Thyroid gland (tissue), 4 donors: ENCODE results near the gene F10. TPM values are rescaled to one million over a fixed set of nuclear protein-coding genes. Genes with fewer than 3 reads are reported as not detected.

Source experiments
- DNase-seq, 2 donors: peaks; one replicate each; pipeline ENCODE4 v3.0.0-alpha.2; 2019
- H3K27ac ChIP-seq, 3 donors: fragments of 200-600 bp; sonication (generic); 1 replicate in 2 of 3; 2 replicates in 1 of 3; pipeline ENCODE4 v1.5.1; 2016 to 2019; ENCODE audit warnings: mild to moderate bottlenecking in 1 of 3, moderate library complexity in 1 of 3
- H3K27me3 ChIP-seq: fragments of 200-600 bp; sonication (generic); one replicate; pipeline ENCODE4 v1.5.1; 2019
- H3K36me3 ChIP-seq, 2 donors: fragments of 200-600 bp; sonication (generic); one replicate each; pipeline ENCODE4 v1.5.1; 2016 to 2019
- H3K4me1 ChIP-seq, 2 donors: fragments of 200-600 bp; sonication (generic); one replicate each; pipeline ENCODE4 v1.5.1; 2017 to 2019
- H3K4me3 ChIP-seq, 3 donors: fragments of 200-600 bp; sonication (generic); replicated peaks in 1 of 3; 1 replicate in 2 of 3; 2 replicates in 1 of 3; pipeline ENCODE4 v1.5.1; 2016; ENCODE audit warnings: mild to moderate bottlenecking in 1 of 3
- H3K9me3 ChIP-seq: fragments of 200-600 bp; sonication (generic); one replicate; pipeline ENCODE4 v1.5.1; 2017
- CTCF ChIP-seq, 6 experiments: fragments of 200-600 bp in 3 of 6; fragments of 450-650 bp in 3 of 6; sonication (generic) in 3 of 6; IDR thresholded peaks; one replicate each; pipeline ENCODE4 v1.5.1; 2016 to 2019; ENCODE audit warnings: antibody characterized with exemption in 6 of 6, mild to moderate bottlenecking in 2 of 6, inconsistent platforms in 1 of 6, moderate library complexity in 1 of 6
- POLR2A ChIP-seq, 2 donors: fragments of 450-650 bp; IDR thresholded peaks; one replicate each; pipeline ENCODE4 v1.6.1; 2017; ENCODE audit warnings: antibody characterized with exemption in 2 of 2, mild to moderate bottlenecking in 2 of 2, moderate library complexity in 1 of 2
- WGBS, 2 donors: methylation state at CpG; one replicate each; pipeline ENCODE4 v1.1.5; 2017; 5-methylcytosine and 5-hydroxymethylcytosine counted together
- intact Hi-C: fragments of 100-400 bp; cut with DNase I; formaldehyde crosslinking; loops from one replicate; pipeline ENCODE4 v1.15.1; 2023
- total RNA-seq, 4 donors: library from RNA; depleted of rRNA; stranded (reverse); fragments of >200 nt; gene quantifications; one replicate each; pipeline ENCODE4 v1.2.3, GENCODE V29; 2016

The F10 gene
- total RNA-seq, 4 donors from 2014 or later = 4.0 to 19.9 (median 7.0) TPM

- WGBS, 2 donors = 44 to 45% methylated on average over 13 to 18 of the region's 18 CpGs
- H3K4me3 ChIP-seq = no peak overlapping the region
- H3K36me3 ChIP-seq = peaks cover 5 to 32% of the 10 kb centered on the region in 2 donors
- H3K4me1 ChIP-seq = peaks cover 7 to 14% of the 10 kb centered on the region in 2 donors
- no peaks in the 10 kb centered on the region for H3K27me3 ChIP-seq
- H3K9me3 ChIP-seq = no peaks in the 10 kb centered on the region
- intact Hi-C loops = no loop called here
- H3K27ac ChIP-seq = peak overlapping the region in 2 of 3 donors; percentile 61 to 68
- DNase-seq = peak; percentile 95 to 97
- TF ChIP-seq CTCF (IDR thresholded peaks at IDR 0.05) = no peak
Measured at GRCh38 chr13:113083402-113084061, 39.1 kb upstream of the F10 start.

GRCh38 chr13:113084094-113084942 is 38.3 kb upstream of the F10 start:
- peaks cover 7 to 14% of the 10 kb centered on the region in 2 donors for H3K4me1 ChIP-seq
- H3K4me3 ChIP-seq = no peak overlapping the region
- no peak for TF ChIP-seq POLR2A (IDR thresholded peaks at IDR 0.05)
- peak in 1 of 6 experiments; percentile 12 for TF ChIP-seq CTCF (IDR thresholded peaks at IDR 0.05)
- 92 to 93% methylated on average over 25 of the region's 25 CpGs for WGBS, 2 donors
- no peaks in the 10 kb centered on the region for H3K9me3 ChIP-seq
- H3K27ac ChIP-seq = peak overlapping the region; percentile 1 to 61 (median 19)
- H3K36me3 ChIP-seq = peaks cover 5 to 27% of the 10 kb centered on the region in 2 donors
- no peak for DNase-seq
- intact Hi-C loops = no loop called here
- no peaks in the 10 kb centered on the region for H3K27me3 ChIP-seq

- Histone ChIP-seq H3K27me3 (no peaks in the 10 kb centered on the region), H3K9me3 (no peaks in the 10 kb centered on the region), H3K4me3 (no peak overlapping the region), H3K4me1 (peaks cover 7 to 14% of the 10 kb centered on the region in 2 donors), H3K36me3 (peaks cover 12 to 32% of the 10 kb centered on the region in 2 donors), H3K27ac (no peak overlapping the region)
- intact Hi-C loops = no loop called here
- no peak for DNase-seq
- WGBS, 2 donors = 93 to 98% methylated on average over 14 to 19 of the region's 24 CpGs
- TF ChIP-seq POLR2A (IDR thresholded peaks at IDR 0.05) = no peak
- TF ChIP-seq CTCF (IDR thresholded peaks at IDR 0.05) = no peak
Measured at GRCh38 chr13:113084943-113085540, 37.6 kb upstream of the F10 start.

- H3K27me3 ChIP-seq = no peaks in the 10 kb centered on the region
- TF ChIP-seq CTCF (IDR thresholded peaks at IDR 0.05) = no peak
- no peak for TF ChIP-seq POLR2A (IDR thresholded peaks at IDR 0.05)
- H3K4me3 ChIP-seq = no peak overlapping the region
- H3K9me3 ChIP-seq = no peaks in the 10 kb centered on the region
- H3K36me3 ChIP-seq = peaks cover 14 to 36% of the 10 kb centered on the region in 2 donors
- DNase-seq = no peak
- intact Hi-C loops = no loop called here
- no peak overlapping the region for H3K27ac ChIP-seq
- peaks cover 7 to 14% of the 10 kb centered on the region in 2 donors for H3K4me1 ChIP-seq
- 83 to 90% methylated on average over 22 to 31 of the region's 32 CpGs for WGBS, 2 donors
Measured at GRCh38 chr13:113086031-113086750, 36.4 kb upstream of the F10 start.
